Activated T-helper 17 cell treated with anti-CD3 and anti-CD28 coated beads, Interleukin-2, amount 50 U/mL, for 72 hours (primary cell): ENCODE results near the gene GPR162. TPM values are rescaled to one million over a fixed set of nuclear protein-coding genes. Genes with fewer than 3 reads are reported as not detected.

Experiments used
- ATAC-seq: fragments of 150-1000 bp; cut with Tn5 transposase; replicated peaks from 2 replicates; pipeline ENCODE4 v1.10.0; 2021; ENCODE audit warnings: mild to moderate bottlenecking, moderate library complexity
- H3K27ac Mint-ChIP-seq: one replicate; pipeline ENCODE4 v1.8.0; 2022; ENCODE audit warnings: mixed read lengths
- H3K27me3 Mint-ChIP-seq: one replicate; pipeline ENCODE4 v1.8.0; 2022; ENCODE audit warnings: mixed read lengths
- H3K36me3 Mint-ChIP-seq: one replicate; pipeline ENCODE4 v1.8.0; 2022; ENCODE audit warnings: low read depth, mild to moderate bottlenecking, mixed read lengths
- H3K4me1 Mint-ChIP-seq: one replicate; pipeline ENCODE4 v1.8.0; 2022; ENCODE audit warnings: mixed read lengths
- H3K4me3 Mint-ChIP-seq: one replicate; pipeline ENCODE4 v1.8.0; 2022; ENCODE audit warnings: mild to moderate bottlenecking, mixed read lengths
- H3K9me3 Mint-ChIP-seq: one replicate; pipeline ENCODE4 v1.8.0; 2022; ENCODE audit warnings: mixed read lengths
- total RNA-seq, 2 donors: library from RNA; stranded (reverse); gene quantifications; one replicate each; pipeline ENCODE4 v1.2.3, GENCODE V29; 2022

The GPR162 gene
- total RNA-seq, 2 donors from 2014 or later = 0.15 to 0.37 TPM

GRCh38 chr12:6782119-6782518, 39.5 kb upstream of the GPR162 start:
- Mint-ChIP-seq H3K4me1 (peaks cover 57% of the 10 kb centered on the region), H3K9me3 (no peaks in the 10 kb centered on the region), H3K36me3 (peaks cover 21% of the 10 kb centered on the region), H3K4me3 (peak overlapping the region; percentile 20), H3K27me3 (no peaks in the 10 kb centered on the region), H3K27ac (no peak overlapping the region)
- no peak for ATAC-seq

GRCh38 chr12:6782850-6783566, 38.6 kb upstream of the GPR162 start:
- Mint-ChIP-seq H3K9me3 (no peaks in the 10 kb centered on the region), H3K4me1 (peaks cover 49% of the 10 kb centered on the region), H3K27ac (peak overlapping the region; percentile 15), H3K4me3 (peak overlapping the region; percentile 25), H3K36me3 (peaks cover 12% of the 10 kb centered on the region), H3K27me3 (no peaks in the 10 kb centered on the region)
- no peak for ATAC-seq

- H3K27ac Mint-ChIP-seq = peak overlapping the region; percentile 15
Measured at GRCh38 chr12:6783828-6784227, 37.8 kb upstream of the GPR162 start.

GRCh38 chr12:6784296-6784695, 37.3 kb upstream of the GPR162 start:
- peaks cover 48% of the 10 kb centered on the region for H3K4me1 Mint-ChIP-seq
- peak overlapping the region; percentile 25 for H3K4me3 Mint-ChIP-seq

More at GRCh38 chr12:6783828-6784227, 37.8 kb upstream of the GPR162 start:
- H3K9me3 Mint-ChIP-seq = no peaks in the 10 kb centered on the region
- H3K36me3 Mint-ChIP-seq = peaks cover 4% of the 10 kb centered on the region
- H3K27me3 Mint-ChIP-seq = no peaks in the 10 kb centered on the region
- peaks cover 48% of the 10 kb centered on the region for H3K4me1 Mint-ChIP-seq
- peak overlapping the region; percentile 25 for H3K4me3 Mint-ChIP-seq
- no peak for ATAC-seq

GRCh38 chr12:6784761-6785160, 36.9 kb upstream of the GPR162 start:
- Mint-ChIP-seq H3K4me3 (peak overlapping the region; percentile 25), H3K4me1 (peaks cover 44% of the 10 kb centered on the region), H3K9me3 (no peaks in the 10 kb centered on the region), H3K36me3 (peaks cover 5% of the 10 kb centered on the region), H3K27me3 (no peaks in the 10 kb centered on the region), H3K27ac (no peak overlapping the region)
- no peak for ATAC-seq

More at GRCh38 chr12:6784296-6784695, 37.3 kb upstream of the GPR162 start:
- Mint-ChIP-seq H3K9me3 (no peaks in the 10 kb centered on the region), H3K27me3 (no peaks in the 10 kb centered on the region), H3K27ac (peak overlapping the region; percentile 15), H3K36me3 (peaks cover under 1% of the 10 kb centered on the region)
- ATAC-seq = peak; percentile 33

GRCh38 chr12:6786416-6787094, 35.1 kb upstream of the GPR162 start:
- peaks cover 23% of the 10 kb centered on the region for H3K36me3 Mint-ChIP-seq
- H3K4me1 Mint-ChIP-seq = peaks cover 38% of the 10 kb centered on the region
- ATAC-seq = no peak

GRCh38 chr12:6787309-6787708, 34.3 kb upstream of the GPR162 start:
- Mint-ChIP-seq H3K9me3 (no peaks in the 10 kb centered on the region), H3K27ac (peak overlapping the region; percentile 78), H3K4me1 (peaks cover 41% of the 10 kb centered on the region), H3K36me3 (peaks cover 31% of the 10 kb centered on the region), H3K4me3 (peak overlapping the region; percentile 78), H3K27me3 (no peaks in the 10 kb centered on the region)
- ATAC-seq = no peak

More at GRCh38 chr12:6786416-6787094, 35.1 kb upstream of the GPR162 start:
- H3K27ac Mint-ChIP-seq = peak overlapping the region; percentile 78
- H3K27me3 Mint-ChIP-seq = no peaks in the 10 kb centered on the region
- H3K9me3 Mint-ChIP-seq = no peaks in the 10 kb centered on the region
- peak overlapping the region; percentile 78 for H3K4me3 Mint-ChIP-seq

- Mint-ChIP-seq H3K27ac (peak within 1 kb of the TSS; percentile 84), H3K36me3 (peaks cover 50% of the 10 kb centered on the region), H3K27me3 (no peaks in the 10 kb centered on the region), H3K4me1 (peaks cover 43% of the 10 kb centered on the region), H3K9me3 (no peaks in the 10 kb centered on the region), H3K4me3 (peak within 1 kb of the TSS; percentile 100)
- peak; percentile 79 for ATAC-seq
Measured at GRCh38 chr12:6788972-6789924, 32.4 kb upstream of the GPR162 start, which contains the start of gene CD4. CD4 (plus strand) TSS chr12:6789528; CDS start chr12:6800139, 10,611 bp downstream.

- Mint-ChIP-seq H3K9me3 (no peaks in the 10 kb centered on the region), H3K4me3 (peak overlapping the region; percentile 100), H3K27me3 (no peaks in the 10 kb centered on the region), H3K27ac (peak overlapping the region; percentile 84), H3K36me3 (peaks cover 64% of the 10 kb centered on the region), H3K4me1 (peaks cover 48% of the 10 kb centered on the region)
- peak; percentile 49 for ATAC-seq
Measured at GRCh38 chr12:6790496-6791150, 31.0 kb upstream of the GPR162 start.

- H3K36me3 Mint-ChIP-seq = peaks cover 78% of the 10 kb centered on the region
- peak; percentile 7 for ATAC-seq
- H3K4me1 Mint-ChIP-seq = peaks cover 51% of the 10 kb centered on the region
- peak overlapping the region; percentile 84 for H3K27ac Mint-ChIP-seq
- H3K9me3 Mint-ChIP-seq = no peaks in the 10 kb centered on the region
- H3K27me3 Mint-ChIP-seq = no peaks in the 10 kb centered on the region
- peak overlapping the region; percentile 100 for H3K4me3 Mint-ChIP-seq
Measured at GRCh38 chr12:6791931-6792520, 29.6 kb upstream of the GPR162 start.

- H3K27me3 Mint-ChIP-seq = no peaks in the 10 kb centered on the region
- peak overlapping the region; percentile 84 for H3K27ac Mint-ChIP-seq
- ATAC-seq = peak; percentile 18
- peaks cover 84% of the 10 kb centered on the region for H3K36me3 Mint-ChIP-seq
- peak overlapping the region; percentile 100 for H3K4me3 Mint-ChIP-seq
- H3K9me3 Mint-ChIP-seq = no peaks in the 10 kb centered on the region
- peaks cover 54% of the 10 kb centered on the region for H3K4me1 Mint-ChIP-seq
Measured at GRCh38 chr12:6792522-6793201, 29.0 kb upstream of the GPR162 start.

GRCh38 chr12:6795088-6795487, 26.5 kb upstream of the GPR162 start:
- Mint-ChIP-seq H3K4me3 (peak overlapping the region; percentile 100), H3K36me3 (peaks cover 100% of the 10 kb centered on the region), H3K4me1 (peaks cover 41% of the 10 kb centered on the region), H3K27ac (peak overlapping the region; percentile 72), H3K9me3 (no peaks in the 10 kb centered on the region), H3K27me3 (no peaks in the 10 kb centered on the region)
- no peak for ATAC-seq

GRCh38 chr12:6796576-6796975, 25.0 kb upstream of the GPR162 start:
- Mint-ChIP-seq H3K4me3 (peak overlapping the region; percentile 6), H3K36me3 (peaks cover 91% of the 10 kb centered on the region), H3K27ac (peak overlapping the region; percentile 16), H3K4me1 (peaks cover 41% of the 10 kb centered on the region), H3K27me3 (no peaks in the 10 kb centered on the region), H3K9me3 (no peaks in the 10 kb centered on the region)
- ATAC-seq = no peak
